Measurements from ENCODE around the gene ICAM1. TPM values are rescaled to one million over a fixed set of nuclear protein-coding genes. Genes with fewer than 3 reads are reported as not detected.

ICAM1 gene
- total and polyA plus RNA-seq, 2 of the 13 experiments (the other 11 are each of a cell fraction or from before 2014, with no cell fraction given), result 37.9 to 98.4 TPM

- no peaks in the 10 kb centered on the region for H4K20me1 ChIP-seq (ENCODE audit: insufficient read depth, low read length)
- BruUV-seq (replicated peaks), result no TSS peak
- H3K27me3 ChIP-seq (ENCODE audit: control insufficient read depth in 1 of 2, insufficient read depth in 2 of 2, low read length in 2 of 2), result peaks cover 0 to 20% of the 10 kb centered on the region in 2 experiments; a peak in 3 of 5 replicates
- TF ChIP-seq ZNF768 (CRISPR knock-in tag; IDR thresholded peaks at IDR 0.05), result peak; percentile 14; the same call in 1 of the 2 replicates
- TF ChIP-seq RERE (CRISPR knock-in tag; IDR thresholded peaks at IDR 0.05; ENCODE audit: low read depth), result no peak
- no peak for TF ChIP-seq ZNF687 (CRISPR knock-in tag; IDR thresholded peaks at IDR 0.05)
- no peak for TF ChIP-seq MIXL1 (CRISPR knock-in tag; IDR thresholded peaks at IDR 0.05)
- TF ChIP-seq FIP1L1 (IDR thresholded peaks at IDR 0.05; ENCODE audit: borderline replicate concordance, insufficient read depth, low read depth, low read length), result no peak
- no peak for TF ChIP-seq PRPF4 (IDR thresholded peaks at IDR 0.05; ENCODE audit: low read depth, low read length, poor library complexity, severe bottlenecking)
- no peak for TF ChIP-seq ZFY (CRISPR knock-in tag; IDR thresholded peaks at IDR 0.05)
- peaks cover 47% of the 10 kb centered on the region for H3K4me1 ChIP-seq (ENCODE audit: insufficient read depth, low read length)
- H3K27ac ChIP-seq (ENCODE audit: extremely low read length, insufficient read depth, low read length), result no peak overlapping the region
- in situ Hi-C loops (cut with HindIII; ENCODE audit: extremely low pct_ligation_motif_present, low pct_unique_long_range_greater_than_20kb), result no loop called here
- no peak overlapping the region for H3K4me2 ChIP-seq (ENCODE audit: low read depth, low read length)
- H3K4me3 ChIP-seq (replicated peaks in 1 of 3; ENCODE audit: insufficient read depth in 1 of 3, low read depth in 2 of 3, low read length in 3 of 3), result no peak overlapping the region
- no peak overlapping the region for H3K9ac ChIP-seq (ENCODE audit: insufficient read depth, low read depth, low read length)
- H3K79me2 ChIP-seq (ENCODE audit: insufficient read depth, low read length), result no peaks in the 10 kb centered on the region
- ChIA-PET CTCF (ENCODE audit: low intra/inter-chr PET ratio, low total read pairs) (no interaction called here), POLR2A (no interaction called here)
- WGBS (ENCODE audit: low lambda C conversion rate), result 96% methylated on average over 7 of the region's 25 CpGs
- FAIRE-seq (no peak), ATAC-seq (no peak), DNase-seq (ENCODE audit: low spot score) (no peak)
- no peaks in the 10 kb centered on the region for H3K36me3 ChIP-seq (replicated peaks in 1 of 2; ENCODE audit: control insufficient read depth in 1 of 2, insufficient read depth in 2 of 2, low read length in 2 of 2)
- H3K9me3 ChIP-seq (ENCODE audit: low read length), result no peaks in the 10 kb centered on the region
- no peak overlapping the region for H2AFZ ChIP-seq (ENCODE audit: low read length)
- intact Hi-C loops (cut with micrococcal nuclease; ENCODE audit: unreplicated experiment), result no loop called here
These were observed 23.4 kb downstream of the ICAM1 start for GRCh38 chr19:10294368-10294697.

All from HepG2 (cell line).